ENCODE measurements around the gene CYP24A1. TPM values are rescaled to one million over a fixed set of nuclear protein-coding genes. Genes with fewer than 3 reads are reported as not detected.

Gene CYP24A1
- total and polyA plus RNA-seq, 2 of the 13 experiments (the other 11 are each of a cell fraction or from before 2014, with no cell fraction given): 9.4 to 32.7 TPM

DNA sequence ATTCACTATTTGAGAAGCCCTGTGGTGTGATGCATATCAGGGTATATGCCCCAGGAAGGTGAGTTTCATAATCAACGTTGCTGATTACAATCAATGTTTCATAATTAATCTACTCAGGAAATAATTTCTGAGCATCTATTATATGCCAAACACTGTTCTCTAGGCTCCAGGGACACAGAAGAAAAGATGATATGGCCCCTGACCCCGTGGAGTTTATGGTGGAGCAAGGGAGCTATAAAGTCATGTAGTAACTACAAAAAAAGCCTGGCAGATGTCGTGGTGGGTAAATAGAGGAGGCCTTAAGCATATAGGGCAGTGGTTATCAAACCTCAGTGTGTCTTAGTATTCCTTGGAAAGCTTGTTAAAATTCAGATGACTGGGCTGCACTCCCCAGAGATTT is 63.3 kb downstream of the CYP24A1 start:
- TF ChIP-seq SAP130 (CRISPR knock-in tag; IDR thresholded peaks at IDR 0.05; ENCODE audit: low read depth) (no peak), KLF11 (CRISPR knock-in tag; IDR thresholded peaks at IDR 0.05) (no peak), ZNF34 (CRISPR knock-in tag; IDR thresholded peaks at IDR 0.05; ENCODE audit: borderline replicate concordance) (peak; percentile 83; the same call in 1 of the 2 replicates), ZNF101 (CRISPR knock-in tag; IDR thresholded peaks at IDR 0.05; ENCODE audit: borderline replicate concordance, low read depth) (0 out of 2 replicates have a peak, but pooled peaks have one; percentile 48), ZNF17 (CRISPR knock-in tag; IDR thresholded peaks at IDR 0.05) (no peak), GTF3A (CRISPR knock-in tag; conservative IDR thresholded peaks at IDR 0.05) (0 out of 2 replicates have a peak, but pooled peaks have one; percentile 83), SMARCC2 (IDR thresholded peaks at IDR 0.05) (no peak), ZSCAN22 (CRISPR knock-in tag; IDR thresholded peaks at IDR 0.05) (0 out of 2 replicates have a peak, but pooled peaks have one; percentile 53), ZNF230 (CRISPR knock-in tag; IDR thresholded peaks at IDR 0.05) (0 out of 2 replicates have a peak, but pooled peaks have one; percentile 28), ZSCAN29 (CRISPR knock-in tag; conservative IDR thresholded peaks at IDR 0.05) (peak; percentile 58; the same call in 1 of the 2 replicates), THAP11 (CRISPR knock-in tag; IDR thresholded peaks at IDR 0.05) (0 out of 2 replicates have a peak, but pooled peaks have one; percentile 0)
- TF ChIP-seq, protein P1, sequence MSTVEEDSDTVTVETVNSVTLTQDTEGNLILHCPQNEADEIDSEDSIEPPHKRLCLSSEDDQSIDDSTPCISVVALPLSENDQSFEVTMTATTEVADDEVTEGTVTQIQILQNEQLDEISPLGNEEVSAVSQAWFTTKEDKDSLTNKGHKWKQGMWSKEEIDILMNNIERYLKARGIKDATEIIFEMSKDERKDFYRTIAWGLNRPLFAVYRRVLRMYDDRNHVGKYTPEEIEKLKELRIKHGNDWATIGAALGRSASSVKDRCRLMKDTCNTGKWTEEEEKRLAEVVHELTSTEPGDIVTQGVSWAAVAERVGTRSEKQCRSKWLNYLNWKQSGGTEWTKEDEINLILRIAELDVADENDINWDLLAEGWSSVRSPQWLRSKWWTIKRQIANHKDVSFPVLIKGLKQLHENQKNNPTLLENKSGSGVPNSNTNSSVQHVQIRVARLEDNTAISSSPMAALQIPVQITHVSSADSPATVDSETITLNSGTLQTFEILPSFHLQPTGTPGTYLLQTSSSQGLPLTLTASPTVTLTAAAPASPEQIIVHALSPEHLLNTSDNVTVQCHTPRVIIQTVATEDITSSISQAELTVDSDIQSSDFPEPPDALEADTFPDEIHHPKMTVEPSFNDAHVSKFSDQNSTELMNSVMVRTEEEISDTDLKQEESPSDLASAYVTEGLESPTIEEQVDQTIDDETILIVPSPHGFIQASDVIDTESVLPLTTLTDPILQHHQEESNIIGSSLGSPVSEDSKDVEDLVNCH (CRISPR knock-in tag; IDR thresholded peaks at IDR 0.05): 0 out of 2 replicates have a peak, but pooled peaks have one; percentile 38
- TF ChIP-seq, protein P2, sequence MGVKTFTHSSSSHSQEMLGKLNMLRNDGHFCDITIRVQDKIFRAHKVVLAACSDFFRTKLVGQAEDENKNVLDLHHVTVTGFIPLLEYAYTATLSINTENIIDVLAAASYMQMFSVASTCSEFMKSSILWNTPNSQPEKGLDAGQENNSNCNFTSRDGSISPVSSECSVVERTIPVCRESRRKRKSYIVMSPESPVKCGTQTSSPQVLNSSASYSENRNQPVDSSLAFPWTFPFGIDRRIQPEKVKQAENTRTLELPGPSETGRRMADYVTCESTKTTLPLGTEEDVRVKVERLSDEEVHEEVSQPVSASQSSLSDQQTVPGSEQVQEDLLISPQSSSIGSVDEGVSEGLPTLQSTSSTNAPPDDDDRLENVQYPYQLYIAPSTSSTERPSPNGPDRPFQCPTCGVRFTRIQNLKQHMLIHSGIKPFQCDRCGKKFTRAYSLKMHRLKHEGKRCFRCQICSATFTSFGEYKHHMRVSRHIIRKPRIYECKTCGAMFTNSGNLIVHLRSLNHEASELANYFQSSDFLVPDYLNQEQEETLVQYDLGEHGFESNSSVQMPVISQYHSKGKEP (CRISPR knock-in tag; IDR thresholded peaks at IDR 0.05): no peak
- TF ChIP-seq, protein P3, sequence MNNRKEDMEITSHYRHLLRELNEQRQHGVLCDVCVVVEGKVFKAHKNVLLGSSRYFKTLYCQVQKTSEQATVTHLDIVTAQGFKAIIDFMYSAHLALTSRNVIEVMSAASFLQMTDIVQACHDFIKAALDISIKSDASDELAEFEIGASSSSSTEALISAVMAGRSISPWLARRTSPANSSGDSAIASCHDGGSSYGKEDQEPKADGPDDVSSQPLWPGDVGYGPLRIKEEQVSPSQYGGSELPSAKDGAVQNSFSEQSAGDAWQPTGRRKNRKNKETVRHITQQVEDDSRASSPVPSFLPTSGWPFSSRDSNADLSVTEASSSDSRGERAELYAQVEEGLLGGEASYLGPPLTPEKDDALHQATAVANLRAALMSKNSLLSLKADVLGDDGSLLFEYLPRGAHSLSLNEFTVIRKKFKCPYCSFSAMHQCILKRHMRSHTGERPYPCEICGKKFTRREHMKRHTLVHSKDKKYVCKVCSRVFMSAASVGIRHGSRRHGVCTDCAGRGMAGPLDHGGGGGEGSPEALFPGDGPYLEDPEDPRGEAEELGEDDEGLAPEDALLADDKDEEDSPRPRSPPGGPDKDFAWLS (CRISPR knock-in tag; IDR thresholded peaks at IDR 0.05; ENCODE audit: borderline replicate concordance): 0 out of 2 replicates have a peak, but pooled peaks have one; percentile 37
- TF ChIP-seq, protein P4, sequence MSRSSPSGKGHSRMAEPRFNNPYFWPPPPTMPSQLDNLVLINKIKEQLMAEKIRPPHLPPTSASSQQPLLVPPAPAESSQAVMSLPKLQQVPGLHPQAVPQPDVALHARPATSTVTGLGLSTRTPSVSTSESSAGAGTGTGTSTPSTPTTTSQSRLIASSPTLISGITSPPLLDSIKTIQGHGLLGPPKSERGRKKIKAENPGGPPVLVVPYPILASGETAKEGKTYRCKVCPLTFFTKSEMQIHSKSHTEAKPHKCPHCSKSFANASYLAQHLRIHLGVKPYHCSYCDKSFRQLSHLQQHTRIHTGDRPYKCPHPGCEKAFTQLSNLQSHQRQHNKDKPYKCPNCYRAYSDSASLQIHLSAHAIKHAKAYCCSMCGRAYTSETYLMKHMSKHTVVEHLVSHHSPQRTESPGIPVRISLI (CRISPR knock-in tag; IDR thresholded peaks at IDR 0.05; ENCODE audit: borderline replicate concordance): 0 out of 2 replicates have a peak, but pooled peaks have one; percentile 24
- intact Hi-C loops (cut with micrococcal nuclease; ENCODE audit: unreplicated experiment): no loop called here
- ChIA-PET CTCF (ENCODE audit: low intra/inter-chr PET ratio, low total read pairs) (no interaction called here), POLR2A (interaction anchor here (0.5 to 11.5 kb wide), 5 partner anchors 13 to 310 kb away, joined by 3 to 287 read pairs (median 6); no protein-coding TSS in a partner anchor)
- TSS peak; percentile 35 for BruUV-seq (replicated peaks)
- Histone ChIP-seq H3K9me3 (ENCODE audit: low read length) (0 out of 2 replicates have a peak, but pooled peaks cover 4% of the 10 kb centered on the region), H3K27me3 (ENCODE audit: control insufficient read depth in 1 of 2, insufficient read depth in 2 of 2, low read length in 2 of 2) (no peaks in the 10 kb centered on the region), H3K4me1 (ENCODE audit: insufficient read depth, low read length) (peaks cover 97% of the 10 kb centered on the region), H3K27ac (ENCODE audit: extremely low read length, insufficient read depth, low read length) (peak overlapping the region; percentile 10), H3K79me2 (ENCODE audit: insufficient read depth, low read length) (no peaks in the 10 kb centered on the region), H3K9ac (ENCODE audit: insufficient read depth, low read depth, low read length) (no peak overlapping the region), H3K4me3 (replicated peaks in 1 of 3; ENCODE audit: insufficient read depth in 1 of 3, low read depth in 2 of 3, low read length in 3 of 3) (no peak overlapping the region), H3K4me2 (ENCODE audit: low read depth, low read length) (no peak overlapping the region), H2AFZ (ENCODE audit: low read length) (no peak overlapping the region), H4K20me1 (ENCODE audit: insufficient read depth, low read length) (no peaks in the 10 kb centered on the region), H3K36me3 (replicated peaks in 1 of 2; ENCODE audit: control insufficient read depth in 1 of 2, insufficient read depth in 2 of 2, low read length in 2 of 2) (no peaks in the 10 kb centered on the region)
- no peak for FAIRE-seq
- no peak for ATAC-seq
- WGBS (ENCODE audit: low lambda C conversion rate): 79% methylated on average over 3 of the region's 3 CpGs
- DNase-seq (ENCODE audit: low spot score): no peak
- in situ Hi-C loops (cut with HindIII; ENCODE audit: extremely low pct_ligation_motif_present, low pct_unique_long_range_greater_than_20kb): no loop called here
